ENCODE data around the gene MAP4K2.

DNA sequence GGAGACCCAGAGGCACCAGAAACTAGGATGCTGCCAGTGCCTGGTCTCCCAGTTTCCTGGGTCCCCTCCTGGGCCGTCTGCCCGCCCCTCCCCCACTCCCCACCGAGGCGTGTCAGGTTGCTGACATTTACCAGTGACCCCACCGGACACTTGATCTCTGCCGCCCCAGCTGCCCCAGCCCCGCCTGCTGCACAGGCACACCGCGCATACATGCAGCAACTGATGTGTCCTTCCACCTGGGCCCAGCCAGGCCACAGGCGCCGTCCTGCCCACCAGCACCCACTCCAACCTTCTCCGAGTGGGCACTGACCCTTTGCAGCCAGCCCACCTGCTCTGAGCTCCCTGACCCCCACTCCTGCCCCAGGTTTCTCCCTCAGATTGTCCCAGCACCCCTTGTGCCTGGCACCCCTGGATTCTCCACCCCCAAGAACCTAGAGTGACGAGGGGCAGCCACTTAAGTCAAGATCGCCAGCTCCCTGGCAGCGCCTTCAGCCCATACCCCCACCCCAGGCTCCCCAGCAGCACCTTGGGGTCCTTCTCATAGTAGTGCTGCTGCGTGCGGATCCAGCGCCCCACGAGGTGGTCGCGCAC is 43.8 kb downstream of the MAP4K2 start:
- TF ChIP-seq TAF1 (IDR thresholded peaks at IDR 0.05; ENCODE audit: low read depth) (no peak), CREB1 (IDR thresholded peaks at IDR 0.05; ENCODE audit: low read depth) (no peak), RAD21 (IDR thresholded peaks at IDR 0.05; ENCODE audit: low read depth) (no peak), EP300 (IDR thresholded peaks at IDR 0.05; ENCODE audit: borderline replicate concordance) (no peak), NFIC (IDR thresholded peaks at IDR 0.05) (no peak), EGR1 (IDR thresholded peaks at IDR 0.05) (no peak), CEBPB (IDR thresholded peaks at IDR 0.05) (no peak)
- TF ChIP-seq, protein P1, sequence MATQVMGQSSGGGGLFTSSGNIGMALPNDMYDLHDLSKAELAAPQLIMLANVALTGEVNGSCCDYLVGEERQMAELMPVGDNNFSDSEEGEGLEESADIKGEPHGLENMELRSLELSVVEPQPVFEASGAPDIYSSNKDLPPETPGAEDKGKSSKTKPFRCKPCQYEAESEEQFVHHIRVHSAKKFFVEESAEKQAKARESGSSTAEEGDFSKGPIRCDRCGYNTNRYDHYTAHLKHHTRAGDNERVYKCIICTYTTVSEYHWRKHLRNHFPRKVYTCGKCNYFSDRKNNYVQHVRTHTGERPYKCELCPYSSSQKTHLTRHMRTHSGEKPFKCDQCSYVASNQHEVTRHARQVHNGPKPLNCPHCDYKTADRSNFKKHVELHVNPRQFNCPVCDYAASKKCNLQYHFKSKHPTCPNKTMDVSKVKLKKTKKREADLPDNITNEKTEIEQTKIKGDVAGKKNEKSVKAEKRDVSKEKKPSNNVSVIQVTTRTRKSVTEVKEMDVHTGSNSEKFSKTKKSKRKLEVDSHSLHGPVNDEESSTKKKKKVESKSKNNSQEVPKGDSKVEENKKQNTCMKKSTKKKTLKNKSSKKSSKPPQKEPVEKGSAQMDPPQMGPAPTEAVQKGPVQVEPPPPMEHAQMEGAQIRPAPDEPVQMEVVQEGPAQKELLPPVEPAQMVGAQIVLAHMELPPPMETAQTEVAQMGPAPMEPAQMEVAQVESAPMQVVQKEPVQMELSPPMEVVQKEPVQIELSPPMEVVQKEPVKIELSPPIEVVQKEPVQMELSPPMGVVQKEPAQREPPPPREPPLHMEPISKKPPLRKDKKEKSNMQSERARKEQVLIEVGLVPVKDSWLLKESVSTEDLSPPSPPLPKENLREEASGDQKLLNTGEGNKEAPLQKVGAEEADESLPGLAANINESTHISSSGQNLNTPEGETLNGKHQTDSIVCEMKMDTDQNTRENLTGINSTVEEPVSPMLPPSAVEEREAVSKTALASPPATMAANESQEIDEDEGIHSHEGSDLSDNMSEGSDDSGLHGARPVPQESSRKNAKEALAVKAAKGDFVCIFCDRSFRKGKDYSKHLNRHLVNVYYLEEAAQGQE (IDR thresholded peaks at IDR 0.05; ENCODE audit: low read depth), result no peak
- TF ChIP-seq, protein P2, sequence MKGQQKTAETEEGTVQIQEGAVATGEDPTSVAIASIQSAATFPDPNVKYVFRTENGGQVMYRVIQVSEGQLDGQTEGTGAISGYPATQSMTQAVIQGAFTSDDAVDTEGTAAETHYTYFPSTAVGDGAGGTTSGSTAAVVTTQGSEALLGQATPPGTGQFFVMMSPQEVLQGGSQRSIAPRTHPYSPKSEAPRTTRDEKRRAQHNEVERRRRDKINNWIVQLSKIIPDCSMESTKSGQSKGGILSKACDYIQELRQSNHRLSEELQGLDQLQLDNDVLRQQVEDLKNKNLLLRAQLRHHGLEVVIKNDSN (IDR thresholded peaks at IDR 0.05), result no peak
